HuH-7 (cell line): ENCODE results near the gene WWOX.

Experiments used
- DNase-seq: peaks from one replicate; pipeline ENCODE4 v3.0.0; 2011; ENCODE audit warnings: low spot score

Gene WWOX

DNA sequence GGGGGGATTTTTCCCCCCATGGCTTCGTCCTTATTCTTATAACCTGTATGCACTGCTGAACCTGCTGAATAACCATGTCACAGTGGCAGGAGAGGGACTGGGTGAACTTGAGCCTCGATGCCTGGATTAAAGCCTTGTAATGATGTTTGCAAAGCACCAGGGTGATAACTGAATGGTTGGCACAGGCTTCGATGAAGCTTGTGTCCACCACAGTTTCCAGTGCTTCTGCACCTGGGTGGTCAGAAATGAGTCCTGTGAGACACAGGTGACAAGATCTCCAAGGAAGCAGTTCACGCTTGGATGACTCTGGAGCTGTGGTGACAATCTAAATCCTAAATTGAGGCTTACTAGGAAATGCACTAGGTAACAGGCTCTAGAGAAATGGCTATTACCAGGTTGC lies 771.8 kb downstream of the WWOX start:
- DNase-seq = no peak

- no peak for DNase-seq
Observed at GRCh38 chr16:78876671-78877070, 777.2 kb downstream of the WWOX start.

GRCh38 chr16:78877114-78877655 lies 777.7 kb downstream of the WWOX start:
- no peak for DNase-seq

- no peak for DNase-seq
Observed at GRCh38 chr16:78878570-78878969, 779.1 kb downstream of the WWOX start.

GRCh38 chr16:78879011-78879410 lies 779.6 kb downstream of the WWOX start:
- DNase-seq = no peak

DNA sequence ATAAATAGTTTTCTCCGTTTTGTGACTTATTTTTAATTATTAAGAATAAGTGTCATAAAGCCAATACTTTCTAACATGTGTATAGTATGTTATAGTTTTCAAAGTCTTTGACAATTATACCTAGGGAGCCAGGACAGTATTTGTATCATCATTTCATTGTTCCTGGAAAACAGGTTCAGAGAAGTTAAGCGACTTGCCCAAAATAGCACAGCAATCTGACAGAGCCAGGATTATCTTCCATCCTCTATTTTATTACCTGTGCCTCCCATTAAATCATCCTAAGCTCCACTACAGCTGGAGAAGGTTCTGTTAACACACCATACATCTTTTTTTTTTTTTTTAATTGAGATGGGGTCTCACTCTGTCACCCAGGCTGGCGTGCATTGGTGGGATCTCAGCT lies 782.7 kb downstream of the WWOX start:
- no peak for DNase-seq

DNA sequence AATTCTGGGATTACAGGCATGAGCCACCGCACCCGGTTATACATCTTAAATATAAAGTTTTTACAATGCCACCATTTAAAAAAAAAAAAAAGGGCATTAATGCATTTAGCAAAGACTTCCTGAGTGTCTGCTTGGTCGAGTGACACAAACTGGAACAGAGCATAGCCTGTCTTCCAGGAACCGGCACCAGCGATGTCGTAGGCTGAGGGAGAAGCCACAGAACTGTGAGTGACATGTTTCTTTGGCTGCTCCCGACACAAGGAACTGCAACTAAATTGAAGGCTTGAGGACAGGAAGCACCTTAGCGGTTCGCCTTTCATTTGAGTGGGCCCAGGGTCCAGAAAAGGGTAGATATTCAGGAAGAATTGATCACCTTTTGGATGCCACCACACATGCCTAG lies 783.3 kb downstream of the WWOX start:
- no peak for DNase-seq

DNA sequence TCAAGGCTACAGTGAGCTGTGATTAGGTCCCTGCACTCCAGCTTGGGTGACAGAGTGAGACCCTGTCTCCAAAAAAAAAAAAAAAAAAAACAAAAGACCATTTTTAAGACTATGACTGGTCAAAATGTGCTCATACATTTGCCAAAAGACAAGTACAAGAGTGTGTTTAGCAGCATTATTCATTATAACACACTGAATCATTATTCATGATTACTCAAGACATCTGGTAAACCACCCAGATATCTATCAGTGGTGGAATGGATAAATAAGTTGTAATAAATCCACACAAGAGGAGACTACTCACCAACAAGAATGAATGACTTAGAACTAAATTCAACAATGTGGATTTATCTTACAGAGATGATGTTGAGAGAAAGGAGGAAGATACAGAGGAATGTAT lies 784.8 kb downstream of the WWOX start:
- no peak for DNase-seq

DNA sequence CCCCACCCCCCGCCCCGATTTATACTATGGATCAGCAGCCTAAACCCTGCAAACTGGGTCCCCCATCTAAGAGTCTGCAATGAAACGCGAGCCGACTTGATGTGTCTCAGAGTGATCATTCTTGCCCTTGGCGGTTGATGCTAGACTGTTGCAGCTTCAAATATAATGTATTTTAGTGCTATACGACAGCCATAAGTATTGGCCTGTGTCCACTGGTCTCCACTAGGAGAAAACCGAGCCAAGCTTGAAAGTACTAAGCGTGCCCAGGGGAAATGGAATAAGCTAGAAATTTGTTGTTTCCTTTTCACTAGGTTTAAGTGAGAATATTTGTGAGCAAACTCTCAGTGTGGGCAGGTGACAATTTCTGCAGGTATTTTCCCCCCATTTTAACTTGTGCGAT lies 789.9 kb downstream of the WWOX start:
- DNase-seq = no peak

GRCh38 chr16:78890373-78890895 lies 791.0 kb downstream of the WWOX start:
- DNase-seq = no peak

GRCh38 chr16:78892951-78893733 lies 793.7 kb downstream of the WWOX start:
- DNase-seq = no peak

- DNase-seq = no peak
Observed at GRCh38 chr16:78894886-78895285, 795.4 kb downstream of the WWOX start.

GRCh38 chr16:78895681-78896080 lies 796.2 kb downstream of the WWOX start:
- no peak for DNase-seq

- no peak for DNase-seq
Observed at GRCh38 chr16:78896280-78896679, 796.8 kb downstream of the WWOX start.

- no peak for DNase-seq
Observed at GRCh38 chr16:78897299-78897698, 797.8 kb downstream of the WWOX start.

DNA sequence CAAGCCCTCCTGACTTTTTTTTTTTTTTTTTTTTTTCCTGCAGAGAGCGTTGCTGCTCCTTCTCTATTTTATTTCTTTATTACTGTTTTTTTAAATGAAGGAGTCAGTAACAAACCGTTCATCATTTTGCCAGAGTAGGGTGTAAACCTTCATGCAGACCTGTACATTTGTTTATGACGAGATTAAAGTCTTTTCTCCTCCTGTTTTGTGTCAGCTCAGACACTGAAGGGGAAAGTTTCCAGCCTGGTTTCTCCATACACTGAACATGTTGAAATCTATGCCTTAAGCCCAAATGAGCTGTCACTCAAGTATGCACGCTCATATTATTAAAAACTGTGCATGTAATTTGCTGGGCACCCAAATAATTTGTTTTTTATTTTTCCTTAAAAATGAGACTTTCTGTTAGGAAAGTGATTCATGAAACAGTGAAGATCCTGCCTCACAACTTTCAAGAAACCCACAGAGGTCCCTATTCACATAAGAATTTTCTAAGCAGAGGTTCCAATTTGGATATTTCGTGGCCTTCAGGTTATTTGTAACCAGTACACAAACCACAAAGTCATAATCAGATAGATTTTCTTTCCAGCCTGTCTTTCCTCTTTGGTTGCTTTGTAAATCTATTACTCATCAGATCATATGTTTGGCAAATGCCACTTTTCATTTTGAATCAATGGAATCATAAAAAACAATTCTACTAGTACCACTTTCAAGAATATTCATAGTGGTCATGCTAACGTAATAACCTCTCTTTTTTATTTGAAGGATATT lies 800.8 kb downstream of the WWOX start:
- DNase-seq = no peak

GRCh38 chr16:78900966-78901365 lies 801.5 kb downstream of the WWOX start:
- DNase-seq = no peak

DNA sequence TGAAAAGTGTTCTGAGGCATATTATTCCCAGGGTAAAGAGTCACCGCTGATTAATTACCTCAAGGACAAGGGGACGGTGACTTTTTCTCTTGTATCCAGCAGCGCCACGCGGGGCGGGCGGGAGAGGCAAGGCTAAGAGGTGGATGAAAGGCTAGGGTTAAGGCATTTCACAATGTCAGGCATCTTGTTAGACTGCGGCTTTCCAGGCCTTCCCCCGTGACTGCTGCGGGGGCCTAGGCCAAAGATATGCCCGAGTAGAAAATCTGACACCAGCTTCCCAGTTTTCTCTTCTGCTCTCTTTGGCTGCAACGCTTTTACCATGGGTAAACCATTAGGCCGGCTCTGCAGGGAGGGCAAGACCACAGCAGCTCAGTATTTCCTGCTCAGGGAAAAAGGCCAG lies 802.9 kb downstream of the WWOX start:
- no peak for DNase-seq

DNA sequence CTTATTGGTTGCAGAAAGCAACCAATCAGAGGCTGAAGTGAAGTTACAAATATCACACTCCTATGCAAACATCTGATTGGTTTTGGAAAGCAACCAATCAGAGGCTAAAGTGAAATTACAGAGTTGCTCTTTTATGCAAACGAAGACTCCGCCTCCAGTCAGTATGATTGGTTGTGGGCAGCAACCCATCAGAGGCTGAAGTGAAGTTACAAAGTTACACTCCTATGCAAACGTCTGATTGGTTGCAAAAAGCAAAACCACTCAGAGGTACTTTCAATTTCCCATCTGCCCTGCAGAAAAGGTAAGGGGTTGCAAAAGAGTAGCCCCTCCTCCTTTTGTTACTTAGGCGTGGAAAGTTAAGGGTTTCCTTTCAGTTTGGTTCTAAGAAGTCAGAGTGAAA lies 803.8 kb downstream of the WWOX start:
- DNase-seq = no peak

GRCh38 chr16:78903843-78904242 lies 804.4 kb downstream of the WWOX start:
- DNase-seq = no peak

DNA sequence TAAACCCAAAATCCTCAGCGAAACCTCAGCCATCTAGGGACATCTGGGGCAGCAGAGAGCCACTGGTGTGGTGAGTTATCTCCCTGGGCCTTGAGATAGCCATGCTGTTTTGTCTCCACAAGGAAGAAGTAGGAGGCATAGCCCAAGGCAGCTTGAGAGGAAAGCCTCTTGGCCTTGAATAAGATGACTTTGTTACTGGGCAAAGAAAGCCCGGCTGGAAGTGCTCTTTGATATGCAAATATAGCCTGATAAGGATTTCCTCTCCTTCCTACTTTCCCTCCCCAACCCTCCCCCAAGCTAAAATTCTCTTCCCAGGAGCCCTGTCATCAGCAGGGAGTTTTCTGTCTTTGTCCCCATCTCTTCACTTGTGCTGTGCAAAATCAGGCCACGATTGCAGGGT lies 806.7 kb downstream of the WWOX start:
- DNase-seq = no peak

GRCh38 chr16:78909226-78909625 lies 809.8 kb downstream of the WWOX start:
- no peak for DNase-seq

DNA sequence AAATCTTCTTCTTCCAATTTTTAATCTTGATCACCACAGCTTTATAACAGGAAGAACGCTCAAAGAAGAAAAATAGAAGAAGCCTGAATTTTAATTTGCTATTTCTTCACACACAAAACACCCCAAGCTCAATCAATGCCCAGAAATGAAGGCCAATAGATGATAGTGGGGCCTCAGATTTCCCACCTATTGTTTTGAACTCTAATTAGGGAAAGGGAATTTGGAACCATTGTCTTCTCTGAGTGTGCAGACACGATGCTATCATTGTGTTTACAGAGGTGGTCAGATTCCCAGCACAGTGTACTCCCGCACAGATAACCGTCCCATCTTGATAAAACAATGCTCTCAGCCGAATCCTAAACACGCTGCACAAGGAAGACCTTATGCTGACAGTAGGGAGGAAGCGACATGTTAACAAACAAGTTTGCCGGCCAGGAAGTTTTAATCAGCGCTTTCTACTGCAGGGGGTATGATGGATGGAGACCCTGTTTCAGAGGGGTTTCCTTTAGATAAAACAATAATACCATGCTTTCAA lies 816.4 kb downstream of the WWOX start:
- DNase-seq = no peak
